Measurements from ENCODE around the gene SART3.

SART3 gene

GRCh38 chr12:108560752-108561719 is at the start of gene SART3:
TSS of gene SART3 (minus strand) at chr12:108561173. CDS start at chr12:108561154, 19 bp downstream.
- peak; percentile 87 for DNase-seq

GRCh38 chr12:108610336-108610815 is 49.4 kb upstream of the SART3 start:
- DNase-seq, result no peak

GRCh38 chr12:108609537-108610335 is 48.8 kb upstream of the SART3 start:
- DNase-seq, result no peak

- DNase-seq, result no peak
These were observed 47.6 kb upstream of the SART3 start for GRCh38 chr12:108608616-108609015.

- no peak for DNase-seq
These were observed 47.1 kb upstream of the SART3 start for GRCh38 chr12:108607981-108608600.

- DNase-seq, result no peak
These were observed 45.5 kb upstream of the SART3 start for GRCh38 chr12:108606492-108606891.

GRCh38 chr12:108605690-108606406 is 44.9 kb upstream of the SART3 start:
- no peak for DNase-seq

- no peak for DNase-seq
These were observed 44.2 kb upstream of the SART3 start for GRCh38 chr12:108605000-108605689.

GRCh38 chr12:108604208-108604941 is 43.4 kb upstream of the SART3 start:
- DNase-seq, result no peak

GRCh38 chr12:108603743-108604142 is 42.8 kb upstream of the SART3 start:
- no peak for DNase-seq

GRCh38 chr12:108602976-108603704 is 42.2 kb upstream of the SART3 start:
- no peak for DNase-seq

GRCh38 chr12:108602209-108602705 is 41.3 kb upstream of the SART3 start:
- DNase-seq, result no peak

GRCh38 chr12:108600702-108601007 is 39.7 kb upstream of the SART3 start:
- DNase-seq, result no peak

GRCh38 chr12:108599948-108600701 is 39.2 kb upstream of the SART3 start:
- no peak for DNase-seq

GRCh38 chr12:108599541-108599940 is 38.6 kb upstream of the SART3 start:
- no peak for DNase-seq

- DNase-seq, result no peak
These were observed 37.7 kb upstream of the SART3 start for GRCh38 chr12:108598553-108599250.

GRCh38 chr12:108597559-108598471 is 36.8 kb upstream of the SART3 start, which contains the start of gene TMEM119:
TSS of gene TMEM119 (minus strand) at chr12:108598084. CDS start at chr12:108592383, 5,701 bp downstream.
- DNase-seq, result no peak
